MV-4-11 (cell line): ENCODE results near the gene CA6.
"Not testable (repeated sequence)": the region's sequence is repeated elsewhere in the genome, so short reads cannot be mapped to it uniquely, and the experiment has no call there.

Experiments
- DNase-seq: peaks from one replicate; lab custom pipeline; 2025; lab: John Stamatoyannopoulos, UW

CA6 gene

GRCh38 chr1:8969937-8970336, 24.3 kb downstream of the CA6 start:
- DNase-seq, result no peak

DNA sequence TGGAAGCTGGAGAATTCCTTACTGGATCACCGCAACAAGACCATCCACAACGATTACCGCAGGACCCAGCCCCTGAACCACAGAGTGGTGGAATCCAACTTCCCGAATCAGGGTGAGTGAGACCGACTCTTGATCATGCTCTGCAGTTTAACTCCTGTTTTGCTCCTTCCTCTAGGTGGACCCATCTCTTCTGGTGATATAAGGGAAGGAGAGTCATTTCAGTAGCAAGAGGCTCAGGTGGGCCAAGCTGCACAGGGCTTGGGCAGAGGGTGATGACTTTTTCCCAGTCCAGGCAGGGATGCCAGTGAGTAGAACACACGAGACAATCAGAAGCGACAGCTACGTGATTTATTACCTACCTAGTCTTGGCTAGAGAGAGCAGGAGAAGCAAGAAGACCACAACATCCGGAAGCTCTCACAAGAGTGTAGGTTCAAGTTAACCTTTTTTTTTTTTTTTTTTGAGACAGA, 25.2 kb downstream of the CA6 start:
- peak; percentile 26 for DNase-seq

GRCh38 chr1:8974551-8974950, 28.9 kb downstream of the CA6 start:
- no peak for DNase-seq

DNA sequence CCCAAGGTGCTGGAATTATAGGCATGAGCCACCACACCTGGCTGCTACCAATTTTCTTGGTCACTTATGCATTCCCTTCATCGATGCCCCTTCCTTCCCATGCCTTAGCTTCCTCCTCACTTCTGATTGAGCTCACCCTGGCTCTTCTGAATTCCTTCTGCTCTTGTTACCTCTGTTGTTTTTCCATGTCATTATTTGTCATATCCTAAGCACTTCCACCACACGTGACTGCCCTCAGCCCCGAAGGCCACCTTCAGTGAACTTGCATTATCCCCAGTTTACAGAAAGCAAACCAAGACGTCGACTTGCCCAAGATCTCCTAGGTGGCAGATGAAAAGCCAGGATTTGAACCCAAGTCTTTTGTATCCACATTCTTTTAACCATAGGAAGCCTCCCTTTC, 30.7 kb downstream of the CA6 start:
- no peak for DNase-seq

- no peak for DNase-seq
These were observed 31.3 kb downstream of the CA6 start for GRCh38 chr1:8976896-8977450.

- peak; percentile 47 for DNase-seq
These were observed 35.0 kb downstream of the CA6 start for GRCh38 chr1:8980656-8981055.

- DNase-seq, result no peak
These were observed 35.5 kb downstream of the CA6 start for GRCh38 chr1:8981169-8981568.

- DNase-seq, result no peak
These were observed 38.5 kb downstream of the CA6 start for GRCh38 chr1:8984203-8984602.

- no peak for DNase-seq
These were observed 39.3 kb downstream of the CA6 start for GRCh38 chr1:8984990-8985389.

- DNase-seq, result no peak
These were observed 40.5 kb downstream of the CA6 start for GRCh38 chr1:8985915-8986813.

DNA sequence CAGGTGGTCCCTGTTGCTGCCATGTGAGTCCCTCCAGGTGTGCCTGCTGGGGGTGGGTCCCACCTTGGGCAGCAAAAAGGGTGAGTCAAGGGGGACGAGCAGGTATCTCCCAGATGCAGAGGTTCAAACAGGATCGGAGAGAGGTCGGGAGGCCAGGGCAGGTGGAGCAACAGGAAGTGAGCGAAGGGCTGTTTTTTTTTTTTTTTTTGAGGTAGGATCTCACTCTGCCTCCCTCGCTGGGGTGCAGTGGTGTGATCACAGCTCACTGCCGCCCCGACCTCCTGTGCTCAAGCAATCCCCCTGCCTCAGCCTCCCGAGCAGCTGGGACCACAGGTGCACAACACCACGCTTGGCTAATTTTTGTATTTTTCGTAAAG, 41.1 kb downstream of the CA6 start:
- no peak for DNase-seq

DNA sequence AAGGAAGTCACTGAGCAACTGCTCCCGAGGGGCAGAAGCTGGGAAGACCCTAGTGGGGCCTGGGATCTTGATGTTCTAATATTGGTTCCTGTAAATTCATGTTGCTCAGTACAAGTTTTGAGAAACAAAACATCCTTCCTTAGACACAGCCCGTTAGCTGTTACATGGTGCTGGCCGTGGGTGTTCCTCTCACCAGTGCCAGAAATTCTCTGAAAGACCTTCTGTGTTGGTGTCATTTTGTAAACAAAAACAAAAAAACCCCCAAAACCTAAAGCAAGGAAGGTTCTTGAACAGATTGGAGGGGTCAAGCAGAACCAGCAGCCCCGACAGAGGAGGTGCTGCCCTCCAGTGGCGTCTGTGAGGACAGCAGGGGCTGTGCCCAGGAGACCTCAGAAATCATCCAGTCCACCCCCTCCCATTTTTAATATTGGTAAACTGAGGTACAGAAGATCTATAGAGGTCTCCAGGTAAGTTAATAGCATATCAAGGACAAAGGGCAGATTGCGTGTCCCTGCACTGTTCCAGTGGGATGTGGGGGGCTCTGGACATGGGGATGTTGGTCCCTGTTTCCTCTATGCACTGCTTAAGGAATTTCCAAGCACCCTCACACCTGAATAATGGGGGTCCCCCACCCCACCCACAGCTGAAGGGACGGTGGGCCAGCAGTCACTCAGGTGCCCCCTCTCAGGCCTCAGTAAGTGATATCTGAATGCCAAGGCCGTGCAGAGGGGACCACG, 42.4 kb downstream of the CA6 start:
- DNase-seq, result peak; percentile 7

GRCh38 chr1:8988618-8988967, 42.9 kb downstream of the CA6 start:
- no peak for DNase-seq

- DNase-seq, result no peak
These were observed 43.4 kb downstream of the CA6 start for GRCh38 chr1:8989061-8989460.

DNA sequence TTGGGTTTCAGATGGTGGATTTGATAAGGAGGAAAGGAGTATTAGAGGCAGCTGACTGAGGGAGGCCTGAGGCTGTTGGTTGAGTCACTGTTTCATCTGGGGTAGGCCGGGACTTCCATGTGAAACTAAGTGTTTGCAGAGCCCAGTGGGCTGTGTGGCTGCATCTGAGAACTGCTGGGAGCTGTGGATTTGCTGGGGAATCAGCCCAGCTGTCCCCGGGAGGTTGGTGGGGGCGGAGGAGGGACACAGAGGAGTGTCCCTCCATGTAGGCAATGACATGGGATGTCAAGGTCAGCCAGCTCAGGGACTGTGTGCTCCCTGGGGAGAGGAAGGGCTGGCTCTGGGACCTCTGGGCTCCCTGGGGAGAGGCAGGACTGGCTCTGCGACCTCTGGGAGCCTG, 44.2 kb downstream of the CA6 start:
- peak; percentile 55 for DNase-seq

DNA sequence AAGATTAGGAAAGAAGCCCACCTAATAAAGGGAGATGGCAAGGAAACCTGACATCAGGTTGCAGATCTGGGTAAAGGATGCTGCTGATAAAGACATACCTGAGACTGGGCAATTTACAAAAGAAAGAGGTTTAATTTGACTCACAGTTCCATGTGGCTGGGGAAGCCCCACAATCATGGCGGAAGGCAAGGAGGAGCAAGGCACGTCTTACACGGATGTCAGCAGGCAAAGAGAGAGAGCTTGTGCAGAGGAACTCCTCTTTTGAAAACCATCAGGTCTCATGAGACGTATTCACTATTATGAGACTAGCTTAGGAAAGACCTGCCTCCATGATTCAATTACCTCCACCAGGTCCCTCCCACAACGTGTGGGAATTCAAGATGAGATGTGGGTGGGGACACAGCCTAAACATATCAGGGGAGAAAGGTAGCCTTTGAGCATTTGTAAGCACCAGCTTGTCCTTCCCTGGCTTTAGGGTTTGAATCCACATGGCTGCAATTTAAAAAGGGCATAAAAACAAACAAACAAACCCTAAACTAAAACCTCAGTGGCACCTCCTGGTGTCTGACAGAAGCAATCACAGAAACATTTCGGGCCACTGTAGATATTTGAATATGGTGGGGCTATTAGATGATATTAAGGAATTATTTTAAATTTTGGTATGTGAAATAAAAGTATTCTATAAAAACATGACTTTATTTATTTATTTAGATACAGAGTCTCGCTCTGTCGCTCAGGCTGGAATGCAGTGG, 47.4 kb downstream of the CA6 start:
- no peak for DNase-seq

DNA sequence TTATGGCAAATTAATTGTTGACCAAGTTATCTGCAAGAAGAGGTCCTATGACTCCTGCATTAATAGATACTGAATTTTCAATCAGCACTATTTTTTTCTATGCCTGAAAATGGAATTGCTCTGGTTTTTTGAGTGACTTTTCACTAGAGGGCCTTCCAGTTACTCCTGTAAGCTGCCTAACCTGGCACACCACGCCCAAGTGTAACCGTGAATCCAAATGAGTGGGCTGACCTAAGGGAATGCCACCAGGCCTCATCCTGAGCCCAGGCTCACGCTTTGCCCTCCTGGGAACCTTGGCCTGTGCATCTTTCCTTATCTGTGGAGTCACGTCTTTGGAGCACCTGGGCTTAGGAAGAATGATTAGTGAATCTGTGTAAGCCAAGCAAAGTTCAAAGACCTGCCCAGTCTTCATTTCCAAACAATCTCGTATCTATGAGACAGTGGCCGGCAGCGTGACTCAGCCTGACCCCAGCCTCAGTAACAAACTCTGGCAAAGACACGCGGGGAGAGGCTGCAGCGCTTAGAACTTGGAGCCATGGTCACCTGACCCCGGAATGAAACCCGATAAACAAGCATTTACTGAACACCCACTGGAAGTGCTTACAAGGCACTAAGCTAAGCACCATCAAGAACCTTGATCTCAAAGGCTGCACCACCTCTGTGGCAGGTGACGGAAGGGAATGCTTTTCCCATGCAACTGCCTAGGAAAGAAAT, 48.5 kb downstream of the CA6 start:
- not testable (repeated sequence) for DNase-seq

GRCh38 chr1:9001534-9002214, 56.0 kb downstream of the CA6 start:
- DNase-seq, result not testable (repeated sequence)

DNA sequence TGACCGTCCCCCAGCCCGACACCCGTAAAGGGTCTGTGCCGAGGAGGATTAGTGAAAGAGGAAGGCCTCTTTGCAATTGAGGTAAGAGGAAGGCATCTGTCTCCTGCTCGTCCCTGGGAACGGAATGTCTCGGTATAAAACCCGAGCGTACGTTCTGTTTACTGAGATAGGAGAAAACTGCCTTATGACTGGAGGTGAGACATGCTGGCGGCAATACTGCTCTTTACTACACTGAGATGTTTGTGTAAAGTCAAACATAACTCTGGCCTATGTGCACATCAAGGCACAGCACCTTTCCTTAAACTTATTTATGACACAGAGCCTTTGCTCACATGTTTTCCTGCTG, 56.5 kb downstream of the CA6 start:
- not testable (repeated sequence) for DNase-seq

GRCh38 chr1:9004031-9004699, 58.5 kb downstream of the CA6 start:
- peak; percentile 19 for DNase-seq
